GM18520 (cell line): ENCODE data around the gene PNKP.

Experiments used
- ATAC-seq: cut with Tn5 transposase; IDR thresholded peaks from one replicate; pipeline ENCODE4 v1.9.1; 2021; ENCODE audit not compliant: unreplicated experiment

Gene PNKP

DNA sequence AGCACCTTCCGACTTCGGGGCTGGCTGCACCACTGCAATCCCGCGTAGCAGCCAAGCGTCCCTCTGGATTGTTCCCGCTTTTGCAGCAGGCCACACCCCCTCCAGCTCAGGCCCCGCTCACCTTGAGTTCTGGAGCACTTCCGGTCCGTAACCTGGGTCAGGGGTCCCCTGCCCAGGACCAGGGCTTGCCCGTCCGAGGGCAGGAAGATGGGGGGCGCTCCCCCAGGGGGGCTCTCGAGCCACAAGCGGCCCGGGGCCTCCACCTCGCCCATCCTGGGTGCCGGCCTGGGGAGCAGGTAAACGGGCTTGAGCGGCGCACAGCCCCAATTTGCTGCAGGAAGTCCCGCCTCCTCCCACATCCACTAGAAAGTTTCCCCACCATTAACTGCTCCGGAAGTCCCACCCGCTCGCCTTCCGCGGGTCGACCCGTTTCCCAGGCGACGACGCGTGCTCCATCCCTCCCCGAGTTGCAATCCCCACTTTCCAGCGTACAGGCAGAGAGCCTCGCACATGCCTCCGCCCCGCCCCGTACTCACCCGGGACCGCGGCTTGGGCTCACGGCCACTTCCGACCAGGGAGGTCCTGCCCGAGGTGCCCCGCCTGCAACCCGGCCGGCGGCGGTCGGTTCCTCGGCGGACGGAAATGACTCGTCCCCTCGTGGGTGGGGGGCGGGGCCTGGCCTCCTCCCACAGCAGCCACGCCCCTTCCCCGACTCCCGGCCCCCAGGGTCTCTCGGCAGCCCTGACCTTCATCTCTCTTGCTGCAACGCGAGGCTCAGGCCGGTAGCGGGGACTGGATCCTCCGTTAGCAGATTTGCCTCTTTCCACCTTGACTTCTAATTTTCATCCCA lies at the start of gene PNKP:
Gene PNKP, minus strand, starts transcription at position 644 of the 850 bp plus-strand sequence. Its CDS starts 372 bp downstream, at position 272.
- peak; percentile 24 for ATAC-seq

DNA sequence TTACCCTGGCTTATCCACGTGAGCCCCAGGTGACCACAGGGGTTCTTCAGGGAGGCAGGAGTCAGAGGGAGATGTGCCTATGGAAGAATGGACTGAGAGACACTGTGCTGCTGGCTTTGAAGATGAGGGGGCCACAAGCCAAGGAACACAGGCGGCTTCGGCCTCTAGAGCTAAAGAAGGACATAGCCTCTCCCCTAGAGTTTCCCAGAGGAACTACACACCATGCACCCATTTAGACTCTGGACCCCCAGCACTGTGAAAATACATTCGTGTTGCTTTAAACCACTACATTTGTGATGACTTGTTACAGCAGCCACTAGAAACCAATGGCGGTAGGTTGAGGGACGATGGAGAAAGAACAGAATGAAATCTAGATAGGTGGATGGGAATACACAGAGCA lies 47.9 kb upstream of the PNKP start:
- ATAC-seq: no peak

DNA sequence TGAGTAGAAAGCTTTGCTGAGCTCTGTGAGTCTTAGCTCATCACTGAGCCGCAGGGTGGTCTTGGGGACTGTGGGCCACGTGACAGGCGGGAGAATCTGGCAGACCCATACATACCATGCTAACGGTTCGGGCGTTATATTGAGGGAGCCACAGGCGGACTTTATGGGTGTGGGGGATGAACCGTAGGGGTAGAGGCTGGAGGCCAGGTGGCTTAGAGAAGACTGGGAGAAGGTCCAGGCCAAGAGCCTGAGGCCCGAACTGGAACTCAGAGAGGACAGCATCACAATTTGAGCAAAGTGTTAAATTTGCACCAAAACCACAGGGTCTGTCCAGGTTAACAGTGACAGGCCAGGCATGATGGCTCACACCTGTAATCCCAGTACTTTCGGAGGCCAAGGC lies 46.3 kb upstream of the PNKP start:
- no peak for ATAC-seq

DNA sequence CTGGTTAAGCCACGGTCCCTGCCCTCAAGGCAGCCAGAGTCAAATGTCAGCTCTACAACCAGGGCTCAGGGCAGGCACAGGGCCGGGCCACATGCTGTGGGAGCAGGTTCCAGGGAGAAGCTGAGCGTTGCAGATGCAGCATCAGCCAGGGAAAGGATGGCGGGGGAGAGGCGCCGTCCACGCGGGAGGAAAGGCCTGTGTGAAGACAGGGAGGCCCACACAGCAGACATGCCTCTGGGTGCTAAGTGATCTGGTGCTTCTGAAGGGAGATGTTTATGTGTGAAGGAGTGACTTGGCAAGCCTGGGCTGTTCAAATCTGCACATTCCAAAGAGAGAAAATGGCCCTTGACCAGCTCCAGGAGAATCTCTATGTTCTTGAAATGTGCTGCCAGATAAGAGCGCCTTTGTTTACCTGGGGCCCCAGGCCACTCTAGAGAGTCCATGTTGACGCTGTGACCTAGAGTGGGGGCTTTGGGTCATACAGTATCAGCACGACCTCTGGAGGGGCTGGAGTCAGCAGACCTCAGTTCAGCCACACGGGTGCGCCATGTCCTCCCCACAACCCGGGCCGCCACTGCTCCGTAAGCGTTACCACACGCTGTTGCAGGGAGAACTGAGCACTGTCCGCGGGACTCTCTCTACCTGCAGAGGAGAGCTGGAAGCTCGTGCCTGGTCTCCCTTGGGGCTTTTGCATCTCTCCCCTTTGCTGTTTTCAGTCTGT lies 45.7 kb upstream of the PNKP start:
- no peak for ATAC-seq

DNA sequence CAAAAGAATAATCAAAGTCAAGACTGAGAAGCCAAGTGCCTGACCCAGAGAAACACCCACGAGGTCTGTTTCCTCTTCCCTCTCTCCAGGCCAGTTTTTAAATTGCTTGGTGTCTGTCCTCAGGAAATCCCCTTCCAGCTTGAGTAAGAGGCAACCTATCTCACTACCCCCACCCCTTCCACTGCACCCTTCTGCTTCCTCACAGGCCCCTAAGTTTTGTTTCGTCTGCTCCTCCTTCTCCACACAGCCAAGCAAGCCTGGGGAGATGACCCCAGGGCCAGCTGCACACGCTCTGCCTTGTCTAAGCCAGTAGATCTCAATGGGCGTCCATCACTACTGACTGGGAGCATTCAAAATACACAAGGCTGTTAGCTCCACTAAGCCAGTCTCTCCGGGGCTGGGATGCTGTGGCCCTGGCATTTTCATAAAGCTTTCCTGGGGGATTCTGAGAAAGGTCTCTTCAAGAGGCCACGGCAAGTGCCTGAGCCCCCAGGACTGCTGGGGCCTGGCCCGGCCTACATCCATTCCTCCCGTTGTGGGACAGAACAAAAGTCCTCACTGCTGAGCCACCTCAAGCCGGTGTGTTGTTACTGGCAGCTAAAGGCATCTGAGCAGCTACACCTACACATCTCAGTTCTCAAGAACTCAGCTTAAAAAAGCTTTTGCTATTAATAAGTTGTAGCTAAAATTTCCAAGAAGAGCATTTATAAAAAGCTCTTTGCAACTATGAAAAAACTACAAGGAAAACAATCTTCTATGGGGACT lies 44.2 kb upstream of the PNKP start:
- no peak for ATAC-seq

DNA sequence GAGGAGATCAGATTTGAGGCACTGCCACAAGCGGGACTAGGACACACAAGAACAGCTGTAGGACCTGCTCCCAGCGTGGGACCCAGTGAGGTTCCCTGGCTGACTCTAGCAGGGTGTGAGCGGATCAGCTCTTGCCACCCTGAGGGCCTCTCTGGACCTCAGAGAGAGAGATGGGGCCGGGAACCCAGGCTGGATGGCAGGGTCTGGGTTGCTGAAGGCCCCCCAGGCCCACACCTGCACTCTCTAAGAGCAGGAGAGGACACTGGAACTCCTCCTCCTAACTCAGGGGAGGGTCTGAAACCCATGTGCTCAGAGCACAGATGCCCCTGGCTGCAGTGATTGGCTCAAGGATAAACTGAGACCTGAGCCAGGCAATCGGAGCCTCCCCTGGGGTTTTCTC lies 42.8 kb upstream of the PNKP start:
- ATAC-seq: no peak

DNA sequence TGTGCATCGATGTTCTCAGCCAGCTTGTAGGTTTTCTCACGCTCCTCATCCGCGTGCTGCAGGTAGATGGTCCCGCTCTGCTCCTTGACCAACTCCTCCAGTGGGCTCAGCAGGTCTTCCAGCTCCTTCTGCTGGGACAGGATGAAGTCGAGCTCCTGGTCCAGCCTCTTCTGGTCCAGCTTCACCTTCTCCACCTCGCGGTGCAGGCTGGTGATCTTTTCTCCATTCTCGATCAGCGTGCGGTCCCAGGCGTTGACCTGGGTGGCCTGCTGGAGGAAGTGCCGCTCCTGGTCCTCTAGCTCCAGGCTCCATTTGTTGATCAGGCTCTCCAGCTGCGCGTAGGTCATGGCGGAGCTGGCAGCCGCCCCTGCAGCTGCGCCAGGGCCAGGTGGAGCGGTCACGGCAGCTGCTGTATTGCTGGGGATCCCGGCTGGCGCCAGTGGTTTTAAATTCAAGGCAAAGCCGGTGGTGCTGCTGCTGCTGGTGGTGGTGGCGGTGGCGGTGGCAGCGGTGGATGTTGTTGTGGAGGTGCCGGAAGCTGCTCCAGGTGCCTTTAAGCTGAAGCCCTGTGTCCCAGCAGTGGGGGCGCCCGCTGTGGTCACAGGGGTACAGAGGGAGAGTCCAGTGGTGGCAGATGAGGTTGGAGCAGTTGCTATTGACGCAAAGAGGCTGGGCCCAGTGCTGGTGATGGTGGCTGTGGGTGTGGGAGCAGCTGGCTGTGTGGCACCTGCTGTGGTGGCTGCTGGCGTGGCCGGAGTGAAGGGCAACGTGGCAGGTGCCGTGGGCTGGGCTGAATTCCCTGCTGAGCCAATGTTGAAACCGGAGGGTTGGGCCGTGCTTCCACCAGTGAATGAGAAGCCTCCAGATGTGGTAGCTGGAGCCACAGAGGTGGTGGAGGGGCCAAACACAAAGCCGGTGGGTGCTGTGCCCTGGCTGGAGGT lies 41.4 kb upstream of the PNKP start:
- ATAC-seq: no peak

DNA sequence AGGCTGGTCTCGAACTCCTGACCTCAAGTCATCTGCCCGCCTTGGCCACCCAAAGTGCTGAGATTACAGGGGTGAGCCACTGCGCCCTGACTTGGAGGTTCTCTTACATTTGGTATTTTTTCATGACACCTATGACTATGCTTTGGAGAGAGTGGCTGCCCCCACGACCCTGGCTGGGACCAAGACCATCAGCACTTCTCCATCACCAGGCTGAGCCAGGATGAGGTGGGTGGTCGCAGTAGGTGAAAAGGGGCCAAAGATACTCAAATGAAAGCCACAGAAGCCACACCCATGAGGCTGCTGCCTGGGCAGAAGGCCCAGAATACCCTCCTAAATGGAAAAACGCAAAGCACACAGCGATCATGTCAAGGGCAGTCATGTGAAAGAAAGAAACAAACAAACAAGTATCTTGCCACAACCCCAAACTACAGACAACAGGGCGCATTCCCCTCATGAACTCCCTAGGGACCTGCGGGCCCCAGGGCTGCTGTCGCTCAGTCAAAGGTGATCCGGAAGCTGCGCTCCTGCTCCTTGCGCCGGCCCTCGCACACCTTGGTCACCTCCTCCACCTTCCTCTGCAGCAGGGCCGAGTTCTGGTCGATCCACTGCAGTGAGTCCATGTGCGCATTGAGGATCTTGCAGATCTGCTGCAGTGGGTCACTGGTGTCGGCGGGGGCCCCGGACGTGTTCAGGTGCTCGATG lies 40.5 kb upstream of the PNKP start:
- no peak for ATAC-seq

DNA sequence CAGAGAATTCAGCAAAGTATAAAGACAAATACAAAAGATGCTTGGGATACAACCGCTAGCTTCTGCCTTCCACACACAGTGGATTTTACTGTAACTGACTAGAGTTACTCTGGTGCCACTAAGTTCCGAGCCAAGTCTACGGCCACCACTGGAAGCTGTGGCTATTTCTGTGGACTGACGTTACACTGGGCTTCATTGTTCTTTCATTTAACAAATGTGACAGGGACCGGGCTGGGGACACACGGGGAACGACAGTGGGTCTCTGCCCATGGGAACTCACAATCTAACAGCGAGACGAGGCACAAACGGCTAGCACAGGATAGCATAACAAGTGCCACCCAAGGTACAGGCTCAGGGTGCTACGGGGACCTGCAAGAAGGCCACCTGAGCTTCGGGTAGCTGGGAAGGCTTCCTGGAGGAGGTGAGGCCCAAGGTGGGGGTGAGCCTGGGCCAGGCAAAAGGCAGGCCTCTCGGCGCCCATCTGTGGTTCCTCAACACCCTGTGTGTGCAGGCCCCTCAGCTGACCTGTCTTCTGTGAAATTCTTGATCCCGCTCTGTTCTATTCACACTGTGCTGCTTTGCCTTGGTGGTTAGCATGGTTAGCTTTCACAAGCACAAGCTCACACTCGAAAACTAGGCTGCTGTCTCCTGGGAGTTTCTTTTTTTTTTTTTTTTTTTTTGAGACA lies 39.6 kb upstream of the PNKP start:
- ATAC-seq: no peak

DNA sequence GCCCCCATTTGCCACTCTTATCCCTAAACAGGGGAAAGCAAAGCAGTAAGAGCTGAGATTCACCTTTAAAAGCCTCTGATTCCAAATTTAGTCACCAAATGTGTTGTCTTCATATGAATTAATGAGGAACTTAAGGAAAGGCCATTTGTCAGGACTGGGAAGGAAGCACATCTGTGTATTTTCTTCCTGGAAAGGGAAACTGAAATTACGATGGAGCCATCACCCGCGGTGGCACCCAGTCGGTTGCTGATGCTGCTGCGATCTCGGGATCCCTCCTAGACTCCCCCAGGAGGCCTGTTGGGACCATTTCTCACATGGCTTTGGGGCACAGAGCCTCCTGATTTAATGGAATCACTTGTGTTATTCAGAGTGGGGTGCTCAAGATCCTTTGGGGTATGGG lies 36.8 kb upstream of the PNKP start:
- no peak for ATAC-seq

DNA sequence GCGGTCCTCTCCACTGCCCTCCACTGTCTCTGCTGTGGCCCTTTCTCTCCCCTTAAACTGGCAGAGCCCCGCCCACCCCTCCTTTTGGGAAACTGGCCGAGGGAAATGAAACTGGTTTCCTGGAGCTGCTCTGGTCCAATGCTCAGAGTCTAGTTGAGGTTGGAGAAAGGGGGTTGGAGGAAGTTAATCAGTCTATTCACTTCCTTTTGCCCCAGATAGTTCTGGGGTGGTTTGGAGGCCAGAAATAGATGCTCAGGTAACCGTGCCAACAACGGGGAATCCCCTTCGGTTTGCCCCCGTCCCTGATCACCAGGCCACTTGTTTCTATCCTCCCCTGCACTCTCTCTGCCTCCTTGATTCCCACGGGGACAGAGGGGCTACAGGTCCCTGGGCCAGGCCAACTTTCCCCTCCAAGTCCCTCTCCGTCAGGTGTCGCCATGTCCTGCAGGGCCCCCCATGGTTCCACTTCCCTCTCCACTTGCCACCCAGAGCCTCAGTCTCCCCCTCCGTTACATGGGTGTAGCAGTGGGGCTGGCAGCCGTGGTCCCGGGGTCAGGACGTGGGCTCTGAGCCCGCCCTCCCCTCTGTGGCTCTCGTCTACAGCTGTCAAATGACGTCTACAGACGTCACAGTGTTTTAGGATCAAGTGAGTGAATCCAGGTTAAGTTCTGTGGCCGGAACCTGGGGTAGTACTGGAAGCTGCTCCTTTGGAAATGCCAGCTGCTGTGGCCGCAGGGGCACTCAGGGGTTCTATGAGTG lies 29.7 kb upstream of the PNKP start, which contains the start of gene IL4I1:
Gene IL4I1, minus strand, starts transcription at position 25 of the 759 bp plus-strand sequence. CDS start 727 bp downstream, outside the sequence.
- peak; percentile 54 for ATAC-seq

DNA sequence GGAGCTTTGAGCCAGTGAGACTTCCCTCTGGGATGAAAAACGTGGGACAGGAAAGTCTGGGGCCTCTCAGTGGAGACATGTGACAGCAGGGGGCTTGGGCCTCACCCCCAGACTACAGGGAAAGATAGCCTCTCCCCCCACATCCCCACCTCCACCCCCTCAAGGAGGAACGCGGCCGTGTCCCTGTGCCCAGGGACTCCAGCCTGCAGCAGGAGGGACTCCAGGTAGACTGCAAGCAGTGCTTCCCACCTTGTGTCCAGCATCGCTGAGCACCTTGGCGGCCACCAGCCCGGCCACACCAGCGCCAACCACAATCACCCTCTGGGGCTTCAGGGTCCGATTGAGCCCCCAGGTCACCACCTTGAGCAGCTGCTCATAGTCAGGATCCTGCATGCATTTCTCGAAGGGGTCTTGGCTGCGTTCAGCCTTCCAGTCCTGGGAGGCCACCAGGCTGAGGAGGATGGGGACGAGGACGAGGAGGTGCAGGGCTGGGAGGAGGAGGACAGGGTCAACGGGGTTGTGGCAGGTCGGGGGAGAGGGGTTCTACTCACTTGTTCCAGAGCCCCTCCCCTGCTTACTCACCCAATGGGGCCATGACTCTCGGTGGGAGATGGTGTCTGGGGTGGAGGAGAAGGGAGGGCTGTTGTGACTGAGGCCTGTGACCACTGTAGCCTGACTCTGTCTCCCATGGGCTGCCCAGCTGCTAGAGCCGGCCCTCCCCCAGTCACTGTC lies 28.4 kb upstream of the PNKP start:
- ATAC-seq: no peak

DNA sequence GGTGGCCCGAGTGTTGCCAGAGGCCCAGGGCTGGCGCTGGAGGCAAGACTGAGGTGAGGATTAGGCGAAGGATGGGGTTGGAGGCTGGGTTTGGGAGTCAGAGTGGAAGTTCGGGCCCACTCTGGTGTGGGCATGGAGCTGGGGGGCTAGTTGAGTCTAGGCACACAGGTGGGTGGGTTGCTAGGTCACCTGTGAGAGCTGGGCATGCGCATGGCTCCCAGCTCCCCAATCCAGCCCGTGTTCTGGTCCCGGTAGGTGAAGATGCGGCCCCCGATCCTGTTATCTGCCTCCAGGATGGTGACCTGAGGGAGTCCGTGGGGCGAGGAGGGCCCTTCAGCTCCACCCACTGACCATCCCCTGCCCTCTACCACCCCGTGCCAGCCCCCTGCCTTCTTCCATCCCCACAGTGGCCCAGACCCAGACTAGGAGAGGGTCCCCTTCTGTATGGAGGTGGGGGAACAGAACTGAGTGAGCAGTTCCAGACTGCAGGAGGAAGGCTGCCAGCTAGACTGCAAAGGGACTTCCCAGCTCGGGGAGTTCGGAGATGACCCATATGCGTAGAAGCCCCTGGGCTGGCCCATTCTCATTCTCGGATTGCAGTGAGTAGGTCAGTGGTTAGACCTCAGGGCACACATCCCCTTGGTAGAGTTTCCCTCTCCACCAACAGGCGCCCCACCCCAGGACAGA lies 27.6 kb upstream of the PNKP start:
- peak; percentile 33 for ATAC-seq

DNA sequence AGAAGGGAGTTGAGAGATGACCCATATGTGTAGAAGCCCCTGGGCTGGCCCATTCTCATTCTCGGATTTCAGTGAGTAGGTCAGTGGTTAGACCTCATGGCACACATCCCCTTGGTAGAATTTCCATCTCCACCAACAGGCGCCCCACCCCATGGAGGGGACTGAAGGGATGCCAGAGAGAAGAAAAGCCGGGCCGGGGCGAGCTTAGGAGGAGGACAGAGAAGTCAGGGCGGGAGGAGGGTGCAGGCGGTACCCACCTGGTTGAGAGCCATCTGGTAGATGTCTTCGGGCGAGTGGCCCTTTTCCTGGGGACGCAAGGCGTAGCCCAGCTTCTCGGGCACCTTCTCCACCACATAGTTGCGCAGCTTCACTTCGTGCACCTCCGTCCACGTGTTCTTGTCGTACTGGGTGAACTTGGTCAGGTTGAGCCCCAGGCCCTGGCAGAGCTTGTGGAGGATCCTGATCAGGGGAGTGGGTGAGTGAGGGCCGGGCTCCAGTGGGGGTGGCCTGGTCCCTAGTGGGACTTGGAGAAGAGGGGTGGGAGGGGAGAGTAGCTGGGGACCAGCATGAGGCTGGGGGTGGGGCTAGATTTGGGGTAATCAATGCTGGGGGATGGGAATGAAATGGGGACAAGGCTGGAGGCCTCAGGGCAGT lies 26.8 kb upstream of the PNKP start:
- ATAC-seq: no peak

DNA sequence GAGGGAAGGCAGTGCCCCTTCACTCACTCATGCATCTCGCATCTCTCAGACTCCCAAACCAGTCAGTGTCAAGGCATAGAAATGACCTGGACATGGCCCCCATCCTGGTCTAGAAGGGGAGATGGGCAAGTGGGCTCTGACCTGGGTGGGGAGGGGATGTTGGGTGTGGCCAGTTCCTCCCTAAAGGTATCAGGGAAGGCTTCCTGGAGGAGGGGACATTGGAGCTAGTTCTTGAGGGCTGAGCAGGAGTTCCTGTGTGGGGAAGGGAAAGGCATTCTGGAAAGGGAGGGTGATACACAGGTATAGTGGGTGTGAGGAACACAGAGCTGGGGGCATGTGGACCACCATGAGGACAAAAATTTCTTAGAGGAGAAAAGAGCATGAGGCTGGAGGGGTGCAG lies 25.3 kb upstream of the PNKP start:
- no peak for ATAC-seq

DNA sequence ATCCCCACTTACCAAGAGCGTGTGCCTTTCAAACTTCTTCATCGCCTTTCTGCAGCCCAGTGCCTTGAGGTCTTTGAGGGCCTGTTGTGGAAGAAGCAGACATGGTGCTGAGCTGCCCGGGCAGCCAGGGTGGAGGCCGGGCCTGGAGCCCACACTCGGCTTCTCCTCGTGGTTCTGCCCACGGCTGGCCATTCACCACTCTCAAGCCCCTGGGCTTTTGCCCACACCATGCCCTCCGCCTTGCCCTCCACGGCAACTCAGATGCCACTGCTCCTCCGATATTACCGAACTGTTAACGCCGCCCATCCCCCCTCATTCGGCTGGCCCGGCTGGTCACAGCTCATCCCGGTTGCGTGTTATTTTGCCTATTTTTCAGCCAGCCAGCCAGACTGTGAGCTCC lies 24.0 kb upstream of the PNKP start:
- no peak for ATAC-seq
